Pancreas (tissue), 10 donors: Measurements from ENCODE around the gene CD244. TPM values are rescaled to one million over a fixed set of nuclear protein-coding genes. Genes with fewer than 3 reads are reported as not detected.
"Not testable (repeated sequence)": the region's sequence is repeated elsewhere in the genome, so short reads cannot be mapped to it uniquely, and the experiment has no call there.

Experiments used
- ATAC-seq, 4 donors: fragments of 200-7000 bp; cut with Tn5 transposase; one replicate each; pipeline versions ENCODE4 v1.8.0 to v1.9.1; 2020; ENCODE audit warnings: mild to moderate bottlenecking in 4 of 4, moderate library complexity in 4 of 4
- DNase-seq, 6 donors: peaks; one replicate each; pipeline ENCODE4 v3.0.0-alpha.2; 2020
- FAIRE-seq: peaks from 2 replicates; lab custom pipeline; 2012; peaks lifted over from hg19 to GRCh38; lab: Jason Lieb, UNC
- H3K27ac ChIP-seq, 4 donors: fragments of 200-600 bp; sonication (generic); 1 replicate in 3 of 4; 2 replicates in 1 of 4; pipeline versions ENCODE4 v1.5.0 to v1.8.0; 2020
- H3K27me3 ChIP-seq, 4 donors: fragments of 200-600 bp; one replicate each; pipeline ENCODE4 v1.8.0; 2021
- H3K36me3 ChIP-seq, 3 donors: fragments of 200-600 bp; sonication (generic) in 1 of 3; one replicate each; pipeline versions ENCODE4 v1.5.0 to v1.8.0; 2020 to 2021
- H3K4me1 ChIP-seq, 3 donors: fragments of 200-600 bp; one replicate each; pipeline ENCODE4 v1.8.0; 2021
- H3K4me3 ChIP-seq, 4 donors: fragments of 200-600 bp; sonication (generic) in 2 of 4; one replicate each; pipeline versions ENCODE4 v1.5.0 to v1.8.0; 2020 to 2021
- H3K9me3 ChIP-seq, 4 donors: fragments of 200-600 bp; one replicate each; pipeline ENCODE4 v1.8.0; 2021
- CTCF ChIP-seq, 4 donors: fragments of 200-600 bp; sonication (generic) in 3 of 4; IDR thresholded peaks; one replicate each; pipeline versions ENCODE4 v1.5.0 to v1.8.0; 2021; ENCODE audit warnings: antibody characterized with exemption in 4 of 4
- WGBS, 2 donors: extraction: QIAGEN DNeasy Blood & Tissue Kit; methylation state at CpG; one replicate each; pipeline ENCODE4 v1.1.7; 2013; 5-methylcytosine and 5-hydroxymethylcytosine counted together
- intact Hi-C, 3 donors: fragments of 100-400 bp; cut with DNase I; formaldehyde crosslinking; loops; one replicate each; pipeline versions ENCODE4 v1.11.1 to v1.14.2; 2022
- polyA plus RNA-seq, 2 donors: library from polyadenylated mRNA; stranded (reverse); fragments of 200-250 nt; gene quantifications; one replicate each; pipeline ENCODE4 v1.2.3, GENCODE V29; 2013
- total RNA-seq, 6 donors: library from RNA; stranded (reverse); fragmentation: NEBNext Ultra II Directional in 4 of 6; extraction: Animal tissue kit (Norgen Biotek cat#: 25700) in 4 of 6; gene quantifications; one replicate each; pipeline versions ENCODE4 v1.2.1 to v1.2.4, GENCODE V29; 2021 to 2023
- donor health status: healthy with polysubstance abuse.
- donor health status: DM: no; HTN: no; CAD: no; lungs with moderate emphysema.
- donor health status: DM: no; HTN: no; CAD: no.
- donor health status: control.
- donor health status: control.
- donor health status: Bipolar disorder and iron deficiency.
- donor health status: DM: yes; HTN: yes; CAD: no.
- donor health status: DM: no; HTN: no; CAD: no.
- donor health status: DM: no; HTN: no; CAD: no.
- donor health status: DM: yes; HTN: yes; CAD: no.

Gene CD244
- total and polyA plus RNA-seq, 8 donors, result 0.06 to 0.79 (median 0.14) TPM; not detected in 2

- Histone ChIP-seq H3K4me3 (no peak overlapping the region), H3K4me1 (peaks cover 0 to 8% (median 4%) of the 10 kb centered on the region in 3 donors), H3K27me3 (no peaks in the 10 kb centered on the region), H3K36me3 (no peaks in the 10 kb centered on the region), H3K27ac (no peak overlapping the region), H3K9me3 (no peaks in the 10 kb centered on the region)
- DNase-seq (no peak), FAIRE-seq (no peak), ATAC-seq (no peak)
- WGBS, 2 donors, result 60 to 62% methylated on average over 8 of the region's 8 CpGs
- intact Hi-C loops, result no loop called here
- TF ChIP-seq CTCF (IDR thresholded peaks at IDR 0.05), result no peak
Observed at GRCh38 chr1:160879056-160879455, 16.4 kb upstream of the CD244 start.

- ATAC-seq (no peak), FAIRE-seq (no peak), DNase-seq (no peak)
- Histone ChIP-seq H3K27me3 (no peaks in the 10 kb centered on the region), H3K4me1 (peaks cover 0 to 8% (median 4%) of the 10 kb centered on the region in 3 donors), H3K4me3 (no peak overlapping the region), H3K9me3 (no peaks in the 10 kb centered on the region), H3K27ac (no peak overlapping the region), H3K36me3 (no peaks in the 10 kb centered on the region)
- intact Hi-C loops, result no loop called here
- no peak for TF ChIP-seq CTCF (IDR thresholded peaks at IDR 0.05)
Observed at GRCh38 chr1:160877221-160877620, 14.5 kb upstream of the CD244 start.

GRCh38 chr1:160876311-160876710 is 13.6 kb upstream of the CD244 start:
- H3K4me3 ChIP-seq, result no peak overlapping the region
- intact Hi-C loops, result no loop called here
- DNase-seq (no peak), ATAC-seq (no peak), FAIRE-seq (no peak)
- H3K36me3 ChIP-seq, result no peaks in the 10 kb centered on the region
- H3K4me1 ChIP-seq, result peaks cover 0 to 8% (median 4%) of the 10 kb centered on the region in 3 donors
- no peaks in the 10 kb centered on the region for H3K27me3 ChIP-seq
- H3K9me3 ChIP-seq, result no peaks in the 10 kb centered on the region
- H3K27ac ChIP-seq, result no peak overlapping the region
- no peak for TF ChIP-seq CTCF (IDR thresholded peaks at IDR 0.05)
- 79 to 83% methylated on average over 5 of the region's 5 CpGs for WGBS, 2 donors

GRCh38 chr1:160875591-160875990 is 12.9 kb upstream of the CD244 start:
- H3K27ac ChIP-seq, DNase-seq, H3K36me3 ChIP-seq, ATAC-seq, H3K27me3 ChIP-seq, FAIRE-seq, intact Hi-C loops, H3K4me3 ChIP-seq, H3K9me3 ChIP-seq, H3K4me1 ChIP-seq: not testable (repeated sequence)
- 70 to 73% methylated on average over 4 of the region's 4 CpGs for WGBS, 2 donors

GRCh38 chr1:160874935-160875334 is 12.2 kb upstream of the CD244 start:
- peak in 3 of 4 donors; percentile 46 to 93 (median 67) for ATAC-seq
- Histone ChIP-seq H3K4me3 (no peak overlapping the region), H3K27me3 (no peaks in the 10 kb centered on the region), H3K27ac (peak overlapping the region in 1 of 4 donors; percentile 41), H3K9me3 (no peaks in the 10 kb centered on the region), H3K36me3 (no peaks in the 10 kb centered on the region), H3K4me1 (peaks cover 0 to 8% (median 4%) of the 10 kb centered on the region in 3 donors)
- no peak for FAIRE-seq
- no peak for TF ChIP-seq CTCF (IDR thresholded peaks at IDR 0.05)
- DNase-seq, result no peak
- intact Hi-C loops, result no loop called here
- WGBS, 2 donors, result 23 to 31% methylated on average over 3 of the region's 3 CpGs
